HEK293T (cell line): ENCODE results near the gene EIF3D.

Source experiments
- BHLHE40 ChIP-seq: fragments of 450-650 bp; IDR thresholded peaks from 2 replicates; pipeline ENCODE4 v1.6.1; 2016; ENCODE audit warnings: mild to moderate bottlenecking, moderate library complexity, borderline replicate concordance
- FOXK2 ChIP-seq: fragments of 450-650 bp; IDR thresholded peaks from 2 replicates; pipeline ENCODE4 v1.6.1; 2016; ENCODE audit warnings: mild to moderate bottlenecking
- TF ChIP-seq, protein P1 (sequence below): fragments of 450-650 bp; IDR thresholded peaks from 2 replicates; pipeline ENCODE4 v1.6.1; 2016

DNA sequence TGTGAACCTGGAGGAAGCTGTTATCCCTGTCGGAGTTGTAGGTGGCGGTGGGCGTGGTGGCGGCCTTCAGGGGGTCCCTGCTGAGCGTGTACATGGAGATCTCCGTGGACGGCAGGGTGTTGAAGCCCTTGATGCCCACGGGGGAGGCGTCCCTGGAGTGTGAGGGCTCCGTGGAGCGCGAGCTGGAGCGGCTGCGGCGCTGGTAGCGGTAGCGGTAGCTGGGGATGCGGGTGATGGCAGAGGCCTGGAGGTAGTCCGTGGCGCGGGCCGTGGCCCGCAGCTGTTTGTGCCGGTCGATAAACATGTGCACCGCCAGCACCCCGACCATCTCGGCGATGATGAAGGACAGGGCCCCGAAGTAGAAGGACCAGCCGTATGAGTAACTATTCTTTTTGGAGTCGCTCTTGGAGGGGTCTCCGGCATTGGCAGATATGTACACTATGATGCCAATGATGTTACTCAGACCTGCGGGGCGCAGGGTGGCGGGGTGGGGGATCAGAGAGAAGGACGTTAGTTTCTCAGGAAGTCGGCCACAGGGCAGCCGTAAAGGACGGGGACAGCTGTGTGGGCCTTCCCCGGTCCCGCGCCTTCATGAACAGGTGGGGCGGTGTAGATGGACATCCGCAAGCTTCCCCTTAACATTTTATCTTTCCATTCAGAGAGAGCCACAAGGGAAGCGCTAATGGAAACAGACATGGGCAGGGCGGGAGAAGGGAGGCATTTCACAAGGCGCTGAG, 35.6 kb upstream of the EIF3D start:
- TF ChIP-seq, protein P1, sequence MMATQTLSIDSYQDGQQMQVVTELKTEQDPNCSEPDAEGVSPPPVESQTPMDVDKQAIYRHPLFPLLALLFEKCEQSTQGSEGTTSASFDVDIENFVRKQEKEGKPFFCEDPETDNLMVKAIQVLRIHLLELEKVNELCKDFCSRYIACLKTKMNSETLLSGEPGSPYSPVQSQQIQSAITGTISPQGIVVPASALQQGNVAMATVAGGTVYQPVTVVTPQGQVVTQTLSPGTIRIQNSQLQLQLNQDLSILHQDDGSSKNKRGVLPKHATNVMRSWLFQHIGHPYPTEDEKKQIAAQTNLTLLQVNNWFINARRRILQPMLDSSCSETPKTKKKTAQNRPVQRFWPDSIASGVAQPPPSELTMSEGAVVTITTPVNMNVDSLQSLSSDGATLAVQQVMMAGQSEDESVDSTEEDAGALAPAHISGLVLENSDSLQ: no peak
- no peak for TF ChIP-seq BHLHE40
- no peak for TF ChIP-seq FOXK2
